NCI-H1417 treated with DMSO at 0.1 percent for 48 hours (cell line): ENCODE data around the gene ZEB1.

Experiments
- DNase-seq: peaks from one replicate; lab custom pipeline; 2025; lab: John Stamatoyannopoulos, UW

ZEB1 gene

GRCh38 chr10:31318854-31319601 lies at the start of gene ZEB1:
Gene ZEB1, plus strand, starts transcription at chr10:31319216. Its CDS starts 19 bp downstream, at chr10:31319235.
- DNase-seq = peak; percentile 34

GRCh38 chr10:31270954-31271353 lies 48.1 kb upstream of the ZEB1 start:
- DNase-seq = no peak

- no peak for DNase-seq
Observed at GRCh38 chr10:31272841-31273240, 46.2 kb upstream of the ZEB1 start.

GRCh38 chr10:31273789-31274188 lies 45.2 kb upstream of the ZEB1 start:
- no peak for DNase-seq

DNA sequence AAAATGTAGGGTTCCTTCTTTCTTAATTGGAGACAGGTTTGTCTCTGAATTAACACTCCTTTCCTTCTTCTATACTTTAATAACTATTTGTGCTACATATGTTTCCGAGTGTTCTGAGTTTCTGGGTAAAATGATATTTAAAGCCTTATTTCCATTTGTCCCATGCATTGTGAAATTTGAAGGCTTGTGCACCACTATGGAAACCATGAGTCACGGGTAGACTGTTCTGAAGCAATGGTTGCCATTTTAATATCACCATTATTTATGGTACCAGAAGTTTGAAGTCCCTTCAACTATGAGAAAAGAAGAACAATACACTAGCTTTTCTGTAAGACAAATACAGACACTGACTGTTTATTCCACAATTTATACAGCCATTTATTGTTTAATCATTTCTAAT lies 44.7 kb upstream of the ZEB1 start:
- no peak for DNase-seq

DNA sequence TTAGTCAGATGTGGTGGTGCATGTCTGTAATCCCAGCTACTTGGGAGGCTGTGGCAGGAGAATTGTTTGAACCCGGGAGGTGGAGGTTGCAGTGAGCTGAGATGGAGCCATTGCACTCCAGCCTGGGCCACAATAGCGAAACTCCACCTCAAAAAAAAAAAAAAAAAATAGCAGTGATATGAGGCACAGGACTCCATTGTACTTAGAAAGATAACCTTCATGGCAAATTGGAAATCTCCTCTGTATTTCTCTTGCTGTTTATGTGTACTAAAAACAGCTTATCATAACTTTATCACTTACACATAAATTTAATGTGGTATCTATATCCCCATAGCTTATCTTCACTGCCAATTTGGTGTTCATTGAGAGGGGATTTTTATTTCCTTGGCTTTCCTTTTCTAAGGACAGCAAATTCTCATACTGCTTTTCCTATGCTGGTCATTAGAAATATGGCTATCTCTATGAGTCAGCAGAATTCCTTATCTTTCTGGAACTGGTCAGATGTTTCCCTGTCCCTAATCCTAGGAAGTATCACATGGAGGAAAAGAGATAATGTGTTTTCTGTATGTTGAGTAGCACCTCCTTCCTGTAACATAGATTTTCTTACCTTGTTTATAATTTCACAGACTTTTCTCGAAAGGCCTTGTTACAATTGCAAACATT lies 40.6 kb upstream of the ZEB1 start:
- no peak for DNase-seq

DNA sequence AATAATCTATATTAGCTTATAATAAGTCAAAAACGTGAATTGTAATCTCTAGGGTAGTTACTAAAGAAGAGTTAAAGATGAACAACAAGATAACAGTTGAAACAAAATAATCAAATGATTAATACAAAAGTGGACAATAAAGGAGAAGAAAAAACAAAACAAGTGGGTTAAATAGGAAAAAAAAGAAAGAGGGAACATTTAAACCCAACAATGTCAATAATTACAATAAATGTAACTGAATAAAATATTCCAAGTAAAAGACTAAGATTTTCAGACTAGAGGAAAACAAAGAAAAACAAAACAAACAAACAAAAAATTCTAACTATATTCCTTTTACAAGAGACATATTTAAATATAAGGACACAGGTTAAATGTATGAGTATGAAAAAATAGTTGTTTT lies 38.0 kb upstream of the ZEB1 start:
- DNase-seq = no peak

- no peak for DNase-seq
Observed at GRCh38 chr10:31288001-31288400, 31.0 kb upstream of the ZEB1 start.

GRCh38 chr10:31288962-31289361 lies 30.1 kb upstream of the ZEB1 start:
- no peak for DNase-seq

DNA sequence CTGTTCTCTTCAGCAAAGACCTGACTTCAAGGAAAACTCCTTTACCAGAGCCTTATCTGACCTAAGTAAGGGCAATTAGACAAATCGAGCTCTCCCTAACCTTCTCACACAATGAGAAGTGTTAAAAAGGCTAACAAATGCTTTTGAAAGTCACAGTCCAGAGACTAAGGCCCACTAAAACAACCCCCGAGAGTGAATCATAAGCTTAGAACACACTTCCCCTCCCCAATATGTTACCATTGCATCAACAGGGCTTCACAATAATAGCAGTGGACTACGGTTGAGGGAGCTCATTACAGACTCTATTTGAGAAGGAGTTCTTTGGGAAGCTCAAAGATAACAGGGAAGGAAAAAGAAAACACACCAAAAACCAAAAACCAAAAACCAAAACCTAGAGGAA lies 28.6 kb upstream of the ZEB1 start:
- no peak for DNase-seq

GRCh38 chr10:31291123-31291522 lies 27.9 kb upstream of the ZEB1 start:
- no peak for DNase-seq

- no peak for DNase-seq
Observed at GRCh38 chr10:31294558-31294957, 24.5 kb upstream of the ZEB1 start.

- no peak for DNase-seq
Observed at GRCh38 chr10:31296754-31297153, 22.3 kb upstream of the ZEB1 start.

- no peak for DNase-seq
Observed at GRCh38 chr10:31299119-31299518, 19.9 kb upstream of the ZEB1 start.

DNA sequence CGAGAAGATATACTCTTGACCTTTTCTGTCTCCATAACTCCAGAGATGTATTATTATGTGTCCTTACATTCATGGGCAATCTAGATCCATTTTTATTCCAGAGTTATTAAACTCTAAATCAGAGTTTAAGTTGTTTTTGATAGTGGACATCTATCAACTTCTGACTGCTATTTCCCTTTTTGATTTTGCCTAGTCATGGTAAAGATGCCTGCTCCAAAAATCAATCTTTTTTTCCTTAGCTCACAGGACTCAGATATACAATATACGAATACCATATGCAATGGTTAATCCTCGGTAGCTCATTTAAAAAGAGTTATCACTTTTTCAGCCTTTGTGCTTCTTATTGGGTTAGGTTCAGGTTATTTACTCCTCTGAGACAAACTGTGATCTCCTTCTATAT lies 15.8 kb upstream of the ZEB1 start:
- DNase-seq = no peak

GRCh38 chr10:31304291-31304970 lies 14.6 kb upstream of the ZEB1 start:
- DNase-seq = no peak

GRCh38 chr10:31313396-31313795 lies 5.6 kb upstream of the ZEB1 start:
- no peak for DNase-seq

GRCh38 chr10:31314256-31315150 lies 4.5 kb upstream of the ZEB1 start:
- no peak for DNase-seq

DNA sequence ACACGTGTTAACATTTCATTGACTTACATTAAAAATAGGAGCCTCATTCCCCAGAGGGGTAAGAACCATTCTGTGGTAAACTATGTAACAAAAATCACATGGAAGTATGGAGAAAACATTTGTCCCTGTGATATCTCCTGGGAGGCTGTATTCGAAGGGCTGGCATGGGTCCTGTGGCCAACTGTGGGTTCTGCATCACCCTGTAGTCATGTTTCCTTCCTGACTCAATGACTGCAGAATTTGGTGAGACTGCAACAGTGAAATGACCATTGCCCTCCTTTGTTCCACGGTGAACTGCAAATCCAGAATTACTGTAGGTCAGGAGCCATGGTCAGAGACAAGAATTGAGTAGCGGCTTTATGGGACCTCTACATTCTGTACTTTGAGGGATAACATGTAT lies 3.6 kb upstream of the ZEB1 start:
- DNase-seq = no peak

DNA sequence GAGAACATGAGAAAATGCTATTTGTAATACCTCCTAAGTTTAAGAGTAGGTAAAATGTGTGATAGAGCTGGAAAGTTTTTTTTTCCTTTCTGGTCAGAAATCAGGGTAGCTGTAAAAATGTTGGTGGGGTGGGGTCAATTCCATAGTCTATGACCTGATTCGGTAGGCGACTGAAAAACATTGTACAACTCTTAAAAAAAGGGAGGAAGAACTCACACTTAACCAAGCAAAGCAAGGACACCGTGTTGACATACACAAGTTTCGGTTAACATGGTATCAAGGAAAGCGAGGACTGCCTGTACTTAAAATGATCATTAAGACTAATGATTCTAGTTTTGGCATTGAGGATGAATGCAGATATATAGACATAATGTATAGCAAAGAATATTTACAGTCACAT lies 1.8 kb upstream of the ZEB1 start:
- DNase-seq = no peak

DNA sequence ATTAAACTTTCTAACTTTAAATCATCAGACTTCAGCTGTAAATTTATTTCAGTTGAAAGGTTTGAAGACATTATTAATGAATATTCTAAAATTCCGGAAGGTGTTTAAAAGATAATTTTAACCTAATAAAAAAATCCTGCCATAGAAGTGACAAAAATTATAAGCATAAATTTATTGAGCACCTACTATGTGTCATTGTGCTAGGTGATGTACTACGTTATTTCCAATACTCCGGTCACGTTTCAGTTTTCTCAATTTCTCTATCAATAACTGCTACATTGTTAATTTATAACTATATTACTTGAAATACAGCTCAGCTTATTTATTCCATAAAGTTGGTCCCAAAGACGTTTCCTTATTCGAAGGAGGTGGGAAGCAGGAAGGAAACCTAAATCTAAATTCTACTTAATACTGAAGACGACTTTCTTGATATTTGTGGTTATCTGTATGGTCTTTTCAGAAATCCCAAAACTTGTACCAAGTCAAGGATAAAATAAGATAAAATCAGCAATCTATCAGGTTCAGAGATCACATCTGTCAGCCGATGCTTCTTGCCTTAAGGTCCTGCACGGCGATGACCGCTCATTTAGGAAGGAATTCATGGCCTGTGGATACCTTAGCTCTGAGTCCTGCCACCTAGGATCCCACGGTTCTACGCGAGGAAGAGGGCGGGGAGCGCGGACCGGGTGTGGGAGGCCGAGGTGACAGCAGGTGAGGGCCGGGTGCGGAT lies 1.2 kb upstream of the ZEB1 start:
- DNase-seq = no peak
